GM21825 (cell line): Measurements from ENCODE around the gene CDC42EP3.

Experiments used
- ATAC-seq: cut with Tn5 transposase; IDR thresholded peaks from one replicate; pipeline ENCODE4 v1.9.1; 2021; ENCODE audit warnings: mild to moderate bottlenecking, moderate library complexity; ENCODE audit not compliant: unreplicated experiment

CDC42EP3 gene

GRCh38 chr2:37671009-37671815, at the start of gene CDC42EP3:
CDC42EP3 (minus strand) TSS chr2:37671642; CDS start chr2:37646587, 25,055 bp downstream.
- peak; percentile 55 for ATAC-seq

GRCh38 chr2:37721201-37721560, 49.7 kb upstream of the CDC42EP3 start:
- ATAC-seq = no peak

- no peak for ATAC-seq
Measured at GRCh38 chr2:37720533-37721200, 49.2 kb upstream of the CDC42EP3 start.

- no peak for ATAC-seq
Measured at GRCh38 chr2:37718515-37719161, 47.2 kb upstream of the CDC42EP3 start.

GRCh38 chr2:37713258-37713700, 41.8 kb upstream of the CDC42EP3 start:
- no peak for ATAC-seq

- no peak for ATAC-seq
Measured at GRCh38 chr2:37711831-37712230, 40.4 kb upstream of the CDC42EP3 start.

GRCh38 chr2:37711308-37711731, 39.9 kb upstream of the CDC42EP3 start:
- ATAC-seq = peak; percentile 55

- ATAC-seq = no peak
Measured at GRCh38 chr2:37709111-37709510, 37.7 kb upstream of the CDC42EP3 start.

- ATAC-seq = no peak
Measured at GRCh38 chr2:37708146-37708545, 36.7 kb upstream of the CDC42EP3 start.

GRCh38 chr2:37707393-37707792, 36.0 kb upstream of the CDC42EP3 start:
- ATAC-seq = no peak

GRCh38 chr2:37706334-37707183, 35.1 kb upstream of the CDC42EP3 start:
- no peak for ATAC-seq

- ATAC-seq = no peak
Measured at GRCh38 chr2:37705191-37705590, 33.7 kb upstream of the CDC42EP3 start.

GRCh38 chr2:37698931-37699481, 27.6 kb upstream of the CDC42EP3 start:
- no peak for ATAC-seq

GRCh38 chr2:37695336-37695735, 23.9 kb upstream of the CDC42EP3 start:
- no peak for ATAC-seq

- ATAC-seq = no peak
Measured at GRCh38 chr2:37692711-37693110, 21.3 kb upstream of the CDC42EP3 start.

- ATAC-seq = no peak
Measured at GRCh38 chr2:37689751-37690150, 18.3 kb upstream of the CDC42EP3 start.

GRCh38 chr2:37688771-37689468, 17.5 kb upstream of the CDC42EP3 start:
- no peak for ATAC-seq

GRCh38 chr2:37686792-37687526, 15.5 kb upstream of the CDC42EP3 start:
- ATAC-seq = no peak

GRCh38 chr2:37684809-37685208, 13.4 kb upstream of the CDC42EP3 start:
- ATAC-seq = no peak
